Stimulated activated CD4-positive, alpha-beta T cell treated with anti-CD3 and anti-CD28 coated beads, Interleukin-1b, Interleukin-23, amount 100 ng/mL, for 48 hours (primary cell): ENCODE data around the gene VPS41.
"Not testable (repeated sequence)": the region's sequence is repeated elsewhere in the genome, so short reads cannot be mapped to it uniquely, and the experiment has no call there.

Experiments used
- DNase-seq: peaks from one replicate; pipeline ENCODE4 v3.0.0-alpha.2; 2020

VPS41 gene

DNA sequence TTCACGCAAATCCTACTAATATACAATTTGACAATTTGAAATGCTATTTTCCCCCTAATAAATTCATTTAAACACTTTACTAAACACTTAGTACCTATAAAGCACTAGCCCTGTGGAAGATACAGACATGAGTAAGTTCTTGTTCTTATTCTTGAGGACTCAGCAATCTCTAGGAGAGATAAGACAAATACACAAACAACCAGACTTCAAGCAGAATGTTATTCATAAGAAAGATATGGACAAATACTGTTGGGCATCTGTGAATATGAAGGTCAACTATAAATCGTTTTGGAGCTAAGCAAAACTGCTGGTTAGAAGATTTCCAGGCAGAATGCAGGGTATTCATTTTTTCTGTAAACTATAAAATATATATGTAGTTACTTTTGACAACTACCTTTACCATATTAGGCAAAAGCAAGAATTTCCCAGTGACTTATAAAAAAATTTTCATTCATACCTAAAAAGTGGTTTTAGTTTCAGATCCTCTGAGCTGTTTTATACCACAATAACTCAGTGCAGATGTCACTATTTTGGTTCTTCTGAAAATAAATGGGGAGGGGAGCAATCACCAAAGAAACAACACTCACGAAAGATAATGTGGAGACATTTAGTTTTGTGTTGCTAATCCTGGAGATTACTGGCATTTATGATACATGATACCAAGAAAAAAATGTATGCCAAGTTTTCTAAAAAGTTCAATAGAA is 3.8 kb downstream of the VPS41 start:
- no peak for DNase-seq

DNA sequence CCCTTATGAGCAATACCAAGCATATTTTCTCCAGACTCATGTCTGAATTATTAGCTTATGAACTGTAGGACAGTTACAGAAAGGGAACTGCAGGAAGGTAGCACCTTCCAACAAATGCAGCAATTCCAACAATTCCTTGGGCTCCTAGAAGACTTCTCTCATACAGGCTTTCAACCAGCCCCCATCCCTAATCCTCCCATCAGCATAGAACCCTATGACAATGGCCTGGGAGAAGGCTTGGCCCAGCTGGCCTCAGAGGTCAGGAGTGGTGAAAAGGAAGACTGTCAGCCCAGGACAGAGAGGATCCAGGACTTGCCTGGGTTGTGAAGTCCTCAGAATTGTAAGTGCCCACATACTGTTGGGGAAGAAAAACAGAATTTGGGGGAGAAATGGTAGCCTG is 5.9 kb downstream of the VPS41 start:
- no peak for DNase-seq

DNA sequence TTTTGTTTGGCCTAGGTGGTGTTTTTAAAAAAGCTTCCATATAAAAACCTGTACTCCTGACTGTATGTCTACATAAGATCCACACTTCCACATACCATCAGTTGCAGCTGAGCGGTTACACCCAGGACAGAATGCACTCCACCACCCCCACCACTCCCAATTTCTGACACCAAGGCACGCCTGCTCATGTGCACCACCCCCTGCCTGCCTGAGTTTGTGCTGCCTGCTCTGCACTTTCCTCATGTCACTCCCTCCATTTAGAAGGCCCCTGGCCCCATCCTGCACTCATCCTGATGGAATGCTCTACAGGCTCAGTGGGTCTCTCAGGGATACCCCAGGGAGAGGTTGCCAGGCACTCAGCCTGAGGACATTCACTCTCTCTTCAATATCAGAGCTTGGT is 6.5 kb downstream of the VPS41 start:
- no peak for DNase-seq

DNA sequence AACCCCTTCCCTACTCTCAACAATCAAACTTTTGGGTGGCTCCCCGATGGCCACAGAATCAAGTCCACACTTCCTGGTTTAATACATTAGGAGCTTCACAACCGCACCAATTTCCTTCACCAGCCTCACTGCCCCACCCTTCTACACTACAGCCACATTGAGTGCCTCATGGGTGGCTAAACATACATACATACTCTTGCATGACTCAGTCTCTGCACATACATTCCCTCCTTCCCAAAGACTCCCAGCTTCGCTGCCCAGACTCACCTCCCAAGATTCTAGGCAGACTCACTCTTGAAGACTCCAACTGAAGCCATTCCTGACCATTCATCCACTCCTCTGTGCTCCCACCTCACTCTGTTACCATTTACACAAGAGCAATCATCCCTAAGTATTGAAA is 15.9 kb downstream of the VPS41 start:
- DNase-seq = no peak

DNA sequence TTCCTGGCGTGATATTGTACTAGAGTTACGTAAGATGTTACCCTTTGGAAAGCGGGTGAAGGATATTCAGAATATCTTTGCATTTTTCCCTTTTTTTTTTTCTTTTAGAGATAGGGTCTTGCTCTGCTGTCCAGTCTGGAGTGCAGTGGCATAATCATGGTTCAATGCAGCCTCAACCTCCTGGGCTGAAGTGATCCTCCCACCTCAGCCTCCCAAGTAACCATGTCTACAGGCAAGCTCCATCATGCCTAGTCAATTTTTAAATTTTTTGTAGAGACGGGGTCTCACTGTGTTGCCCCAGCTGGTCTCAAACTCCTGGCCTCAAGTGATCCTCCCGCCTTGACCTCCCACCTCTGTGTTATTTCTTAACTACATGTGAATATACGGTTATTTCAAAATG is 18.4 kb downstream of the VPS41 start:
- DNase-seq = no peak

DNA sequence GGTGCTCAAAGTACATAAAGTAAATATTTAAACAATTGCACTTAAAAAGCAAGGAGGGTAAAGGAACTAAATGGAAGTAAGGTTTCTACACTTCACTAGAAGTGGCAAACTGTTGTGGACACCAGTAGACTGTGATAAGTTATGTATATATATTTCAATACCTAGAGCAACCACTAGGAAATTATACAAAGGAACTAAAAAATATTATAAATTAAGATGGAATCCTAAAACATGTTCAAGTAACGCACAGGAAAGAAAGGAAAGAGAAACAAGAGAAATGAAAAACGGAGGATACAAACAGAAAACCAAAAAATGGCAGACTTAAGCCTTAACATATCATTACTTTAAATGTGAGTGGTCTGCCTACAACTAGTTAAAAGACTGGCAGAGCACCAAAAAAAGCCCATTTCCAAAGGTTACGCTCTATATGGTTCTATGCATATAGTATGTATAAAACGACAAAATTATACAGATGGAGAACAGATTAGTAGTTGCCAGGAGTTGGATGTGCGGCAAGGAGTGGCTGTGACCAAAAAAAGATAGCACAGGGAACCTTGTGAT is 19.0 kb downstream of the VPS41 start:
- DNase-seq = no peak

DNA sequence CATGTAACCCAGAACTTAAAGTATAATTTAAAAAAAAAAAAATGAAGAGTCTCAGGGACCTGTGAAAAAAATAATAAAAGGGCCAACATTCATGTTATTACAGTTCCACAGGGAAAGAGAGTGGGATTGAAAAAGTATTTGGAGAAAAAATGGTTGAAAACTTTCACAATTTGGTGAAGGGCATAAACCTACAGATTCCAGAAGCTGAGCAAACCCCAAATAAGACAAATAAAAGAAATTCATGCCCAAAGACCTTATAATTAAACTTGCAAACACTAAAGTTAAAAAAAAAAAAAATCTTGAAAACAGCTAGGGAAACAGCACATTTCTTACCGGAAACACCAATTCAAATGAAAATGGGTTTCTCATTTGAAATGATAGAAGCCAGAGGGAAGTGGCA is 19.9 kb downstream of the VPS41 start:
- no peak for DNase-seq

DNA sequence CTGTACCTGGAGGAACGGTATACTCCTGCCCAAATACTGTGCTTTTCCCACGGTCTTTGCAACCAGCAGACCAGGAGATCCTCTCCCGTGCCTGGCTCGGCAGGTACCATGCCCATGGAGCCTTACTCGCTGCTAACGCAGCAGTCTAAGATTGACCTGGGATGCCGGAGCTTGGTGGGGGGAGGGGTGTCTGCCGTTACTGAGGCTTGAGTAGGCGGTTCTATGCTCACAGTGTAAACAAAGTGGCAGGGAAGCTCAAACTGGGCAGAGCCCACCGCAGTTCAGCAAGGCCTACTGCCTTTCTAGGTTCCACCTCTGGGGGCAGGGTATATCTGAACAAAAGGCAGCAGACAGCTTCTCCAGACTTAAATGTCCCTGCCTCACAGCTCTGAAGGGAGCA is 22.7 kb downstream of the VPS41 start:
- DNase-seq = no peak

DNA sequence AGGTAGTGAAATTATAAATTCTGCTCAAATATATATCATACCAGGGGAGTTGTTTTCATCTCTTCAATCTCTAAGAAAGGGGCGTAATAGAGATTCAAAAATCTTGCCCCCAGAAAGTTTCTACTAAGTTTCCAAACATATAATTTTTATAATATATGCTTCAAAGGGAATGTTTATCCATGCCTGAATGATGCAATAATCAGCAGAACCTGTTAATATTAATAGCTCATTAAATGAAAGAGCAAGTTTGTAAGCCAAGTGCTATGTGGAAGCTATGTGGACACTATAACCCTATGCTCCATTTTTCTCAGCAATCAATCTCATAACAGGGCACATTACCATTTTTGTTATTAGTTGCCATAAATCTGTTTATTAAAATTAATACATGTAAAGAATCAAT is 25.3 kb downstream of the VPS41 start:
- no peak for DNase-seq

DNA sequence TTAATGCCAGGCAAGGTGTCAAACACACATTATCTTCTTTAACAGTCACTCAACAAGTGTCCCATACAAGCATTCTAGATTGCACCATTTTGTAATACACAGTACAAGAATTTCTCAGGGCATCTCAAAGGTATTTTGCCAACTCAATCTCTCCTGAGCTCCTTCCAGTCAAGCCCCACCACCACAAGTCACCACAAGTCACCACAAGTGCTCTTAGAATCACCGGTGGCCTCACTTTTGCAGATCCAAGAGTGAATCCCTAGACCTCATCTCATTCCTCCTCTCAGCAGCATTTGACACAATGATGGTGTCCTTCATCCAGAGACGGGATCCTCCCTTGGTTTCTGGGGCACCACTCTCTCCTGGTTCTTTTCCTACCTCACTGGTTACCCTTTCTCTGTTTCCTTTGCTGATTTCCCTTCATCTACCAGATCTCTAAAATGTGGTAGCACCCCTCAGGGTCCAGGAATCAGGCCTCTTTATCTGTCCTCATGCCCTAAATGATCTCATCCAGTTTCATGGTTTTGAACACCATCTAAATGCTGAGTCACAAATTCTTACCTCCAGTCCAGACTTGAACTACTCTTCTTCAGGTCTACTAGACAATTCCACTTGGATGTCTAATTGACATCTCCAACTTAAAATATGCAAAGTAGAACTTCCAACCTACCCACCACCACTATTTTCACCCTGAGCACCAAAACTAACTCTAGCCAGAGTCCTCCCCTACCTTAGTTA is 26.9 kb downstream of the VPS41 start:
- DNase-seq = no peak

DNA sequence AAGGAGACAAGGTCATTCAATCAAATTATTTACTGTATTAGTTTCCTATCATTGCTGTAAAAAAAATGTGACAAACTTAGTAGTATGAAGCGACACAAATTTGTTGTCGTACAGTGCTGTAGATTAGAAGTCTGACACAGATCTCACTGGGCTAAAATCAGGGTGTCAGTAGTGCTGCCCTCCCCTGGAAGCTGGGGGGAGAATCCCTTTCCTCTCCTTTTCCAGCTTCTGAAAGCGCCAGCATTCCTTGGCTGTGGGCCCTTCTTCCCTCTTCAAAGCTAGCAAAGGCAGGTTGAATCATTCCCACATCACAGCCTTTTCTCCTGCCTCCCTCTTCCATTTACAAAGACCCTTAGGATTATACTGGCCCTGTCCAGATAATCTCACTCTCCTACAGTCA is 28.0 kb downstream of the VPS41 start:
- no peak for DNase-seq

DNA sequence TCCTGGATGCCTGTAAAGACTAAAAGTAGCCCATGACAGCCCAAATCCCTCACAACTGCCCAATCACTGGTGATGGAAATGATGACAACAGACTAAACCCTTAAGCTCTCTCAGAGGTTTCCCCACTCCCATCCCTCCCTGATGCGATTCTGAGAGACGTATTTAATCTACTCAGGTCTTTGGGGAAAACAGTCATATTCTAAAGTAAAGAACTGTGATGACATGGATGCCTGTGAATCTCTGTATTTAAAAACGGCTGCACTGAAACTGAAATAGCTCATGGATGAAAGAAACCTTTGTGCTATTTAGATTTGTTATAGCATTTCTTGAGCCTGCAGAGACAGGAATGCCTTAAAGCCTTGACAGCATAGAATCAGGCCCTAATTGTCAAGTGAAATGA is 28.5 kb downstream of the VPS41 start:
- DNase-seq = no peak

DNA sequence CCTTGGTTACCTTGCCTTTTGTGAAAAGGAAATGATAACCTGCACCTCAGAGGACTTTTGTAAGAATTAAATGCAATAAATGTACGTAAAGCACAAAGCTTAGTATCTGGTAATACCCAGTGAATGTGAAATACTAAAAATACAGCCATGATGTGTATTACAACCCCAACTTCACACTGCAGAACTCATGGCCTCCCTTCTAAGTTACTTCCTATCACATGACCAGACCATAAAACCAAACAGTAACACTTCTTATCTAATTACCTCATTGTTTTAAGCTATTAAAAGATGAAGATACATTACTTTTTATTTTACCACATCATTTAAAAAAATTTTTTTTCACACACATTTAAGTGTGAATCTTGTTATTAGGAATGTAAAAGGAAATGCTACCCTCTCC is 29.0 kb downstream of the VPS41 start:
- no peak for DNase-seq

DNA sequence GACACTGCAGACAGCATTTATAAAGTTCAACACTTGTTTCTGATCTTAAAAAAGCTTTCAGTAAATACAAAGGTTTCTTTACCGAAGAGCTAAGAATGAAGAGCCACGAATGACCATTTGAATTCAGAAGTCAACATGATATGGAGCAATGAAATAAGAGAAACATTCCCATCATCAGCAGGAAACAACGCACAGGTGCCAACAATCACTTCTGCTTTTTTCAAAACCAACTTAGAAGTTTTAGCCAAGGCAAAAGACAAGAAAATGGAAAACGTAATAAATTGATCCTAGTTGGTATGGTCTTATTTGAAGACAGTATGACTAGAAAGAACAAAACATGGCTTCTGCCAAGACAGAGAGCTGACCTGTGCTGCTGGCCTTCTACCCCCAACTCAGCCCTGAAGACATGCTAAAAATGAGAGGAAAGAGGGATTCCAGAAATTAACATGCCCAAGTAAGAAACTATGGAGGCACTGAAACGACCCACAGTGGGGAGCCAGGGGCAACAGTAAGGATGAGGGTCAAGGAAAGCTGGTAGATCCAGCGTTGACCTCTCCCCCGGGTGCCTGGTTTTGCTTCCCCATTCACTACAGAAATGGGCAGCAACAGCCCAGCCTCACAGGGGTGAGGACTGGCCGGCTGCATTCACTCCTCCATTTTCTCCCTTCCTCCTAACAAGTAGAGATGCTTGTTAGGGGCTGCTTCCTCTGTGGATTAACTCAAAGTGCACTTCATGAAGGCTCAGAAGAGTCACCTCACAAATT is 30.1 kb downstream of the VPS41 start:
- DNase-seq = no peak

DNA sequence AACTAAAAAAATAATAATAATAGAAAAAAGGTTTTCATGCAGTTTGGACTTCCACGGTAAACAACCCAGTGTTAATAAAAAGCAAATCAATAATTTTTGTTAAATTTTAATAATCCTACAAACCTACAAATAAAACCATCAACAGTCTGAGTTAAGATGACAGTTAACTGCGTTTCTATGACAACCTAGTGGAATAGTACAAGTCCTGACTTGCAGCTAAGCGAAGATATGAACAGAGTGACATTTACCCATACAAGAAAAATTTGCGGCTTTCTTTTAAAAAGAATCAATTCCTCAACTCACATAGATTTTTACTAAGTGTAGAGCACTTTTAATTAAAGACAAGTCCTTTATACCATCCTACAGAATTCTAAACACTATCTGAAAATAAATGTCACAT is 35.6 kb downstream of the VPS41 start:
- no peak for DNase-seq

DNA sequence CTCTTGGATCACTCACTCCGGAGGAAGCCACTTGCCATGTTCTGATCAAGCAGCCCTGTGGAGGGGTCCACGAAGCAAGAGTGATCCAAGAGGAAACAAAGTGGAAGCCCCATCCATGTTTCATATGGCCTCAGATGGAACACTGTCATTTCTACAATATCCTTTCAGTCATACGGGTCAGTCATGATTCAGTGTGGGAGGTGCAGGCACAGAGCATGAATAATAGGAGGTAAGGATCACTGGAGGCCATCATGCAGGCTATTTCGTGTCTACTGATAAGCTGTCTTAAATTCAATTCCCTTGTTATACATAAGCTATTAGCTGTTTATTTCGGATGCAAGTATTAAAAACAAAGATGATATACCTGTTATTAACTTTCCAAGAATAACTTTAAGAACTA is 36.8 kb downstream of the VPS41 start:
- DNase-seq = no peak

DNA sequence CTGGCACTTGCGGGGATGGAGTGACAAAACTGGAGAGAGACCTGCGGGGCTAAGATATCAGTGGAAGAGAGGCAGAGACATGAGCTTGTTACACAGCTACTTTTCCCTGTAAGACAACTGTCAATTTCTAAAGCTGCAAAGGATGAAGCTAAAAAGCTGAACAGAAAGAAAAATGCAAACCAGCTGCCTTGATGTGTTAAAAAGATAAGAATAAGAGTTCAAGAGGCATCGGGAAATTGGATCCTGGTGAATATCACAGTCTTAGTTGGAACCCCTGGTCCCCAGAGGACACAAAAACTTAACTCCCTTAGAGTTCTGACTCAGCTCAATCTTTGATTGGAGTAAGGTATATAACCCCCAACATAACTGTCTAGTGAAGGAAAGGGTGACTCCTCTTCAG is 38.8 kb downstream of the VPS41 start:
- no peak for DNase-seq

DNA sequence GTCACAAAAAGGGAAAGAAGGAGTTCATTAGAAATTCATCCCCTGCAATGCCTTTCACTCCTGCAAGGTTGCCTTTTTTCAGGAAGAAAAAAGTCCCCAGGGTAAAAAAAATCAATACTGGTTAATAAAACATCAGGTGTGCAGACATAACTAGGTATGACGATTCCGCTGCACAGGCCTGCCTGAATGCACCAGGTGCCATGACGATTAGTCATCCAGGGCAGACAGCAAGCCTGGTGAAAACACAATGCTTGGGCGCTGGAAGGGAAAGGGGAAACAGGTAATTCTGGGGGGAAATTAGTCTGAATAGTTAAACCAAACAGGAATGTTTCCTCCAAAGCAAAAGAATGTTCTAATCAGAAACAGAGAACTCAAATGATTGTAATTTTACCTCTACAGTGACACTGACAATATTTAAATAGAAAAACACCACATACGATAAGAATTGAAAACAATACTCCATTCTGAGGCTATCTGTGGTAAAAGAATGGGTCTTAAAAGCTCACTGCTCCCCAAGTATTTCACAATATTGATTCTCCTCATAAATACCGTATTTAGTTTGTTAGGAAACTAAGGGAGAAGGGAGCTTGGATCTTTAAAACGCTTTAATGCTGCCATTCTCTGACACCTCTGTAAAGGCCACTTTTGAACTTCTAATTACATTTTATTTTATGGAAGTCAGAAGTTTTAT is 45.2 kb downstream of the VPS41 start:
- DNase-seq = no peak

DNA sequence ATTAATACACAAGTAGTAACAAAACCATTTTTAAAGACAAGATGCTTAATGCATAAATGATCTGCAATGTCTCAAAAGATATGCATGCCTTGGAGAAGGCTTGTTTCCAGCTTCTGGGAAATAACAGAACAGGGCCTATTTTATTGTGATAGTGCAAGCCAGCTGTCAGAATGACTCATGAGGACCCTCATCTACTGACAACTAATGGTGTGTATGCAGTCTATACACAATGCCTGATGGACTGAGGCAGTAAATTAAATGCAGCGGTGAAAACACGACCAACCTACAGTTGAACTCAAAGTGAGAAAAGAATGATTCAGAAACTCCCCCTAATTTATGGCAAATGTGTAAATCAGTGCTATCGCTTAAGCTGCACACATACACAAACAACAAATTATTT is 46.3 kb downstream of the VPS41 start:
- DNase-seq = no peak

DNA sequence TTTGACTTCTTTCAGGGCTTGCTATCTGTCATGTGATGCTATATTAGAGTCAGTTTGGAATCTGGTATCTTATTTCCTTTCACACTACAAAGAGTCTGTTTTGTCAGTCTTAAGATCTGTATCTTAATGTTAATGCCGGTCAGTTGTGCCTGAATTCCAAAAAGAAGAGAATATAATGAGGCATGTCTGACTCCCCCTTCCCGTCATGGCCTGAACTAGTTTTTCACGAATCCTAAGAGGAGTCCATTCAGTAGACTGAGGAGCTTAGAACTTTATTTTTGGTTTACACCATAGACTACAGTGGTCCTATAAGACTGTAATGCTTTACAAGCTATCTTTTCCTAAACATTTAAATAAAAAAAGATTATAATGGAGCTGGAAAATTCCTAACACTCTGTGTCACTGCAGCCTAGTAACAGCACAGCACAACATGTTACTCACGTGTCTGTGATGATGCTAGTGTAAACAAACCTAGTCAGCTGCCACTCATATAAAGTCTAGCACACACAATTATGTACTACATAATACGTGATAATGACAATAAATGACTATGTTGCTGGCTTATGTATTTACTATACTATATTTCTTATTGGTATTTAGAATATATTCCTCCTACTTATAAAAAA is 50.6 kb downstream of the VPS41 start:
- DNase-seq = no peak

DNA sequence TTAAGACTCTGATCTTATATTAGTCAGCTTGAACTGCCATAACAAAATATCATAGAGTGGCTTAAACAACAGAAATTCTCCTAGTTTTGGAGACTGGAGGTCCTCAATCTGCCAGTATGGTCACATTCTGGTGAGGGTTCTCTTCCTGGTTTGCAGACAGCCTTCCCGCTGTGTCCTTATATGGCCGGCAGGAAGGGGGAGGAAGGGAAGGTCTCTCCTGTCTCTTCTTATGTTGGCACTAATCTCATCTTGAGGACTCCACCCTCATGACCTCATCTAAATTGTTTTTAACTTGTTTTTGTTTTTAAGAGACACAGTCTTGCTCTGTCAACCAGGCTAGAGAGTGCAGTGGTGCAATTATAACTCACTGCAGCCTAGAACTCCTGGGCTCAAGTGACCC is 53.1 kb downstream of the VPS41 start:
- no peak for DNase-seq

DNA sequence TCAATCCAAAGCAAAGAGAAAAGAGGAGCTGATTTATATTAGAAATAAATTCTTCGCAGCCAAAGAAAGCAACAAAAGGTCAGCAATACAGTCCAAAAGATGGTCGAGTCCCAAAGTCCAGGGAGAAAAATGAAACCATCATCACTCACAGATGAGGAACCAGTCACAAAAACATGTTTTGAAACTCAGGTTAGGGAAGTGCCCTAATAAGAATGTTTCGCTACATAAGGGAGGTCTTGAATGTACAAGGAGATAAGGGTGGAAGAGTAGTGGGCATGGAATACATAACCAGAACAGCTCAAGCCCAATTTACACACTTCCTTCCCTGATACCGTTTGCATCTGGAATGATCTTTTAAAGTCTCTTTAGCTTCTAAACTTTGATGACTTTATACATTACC is 53.6 kb downstream of the VPS41 start:
- DNase-seq = no peak

DNA sequence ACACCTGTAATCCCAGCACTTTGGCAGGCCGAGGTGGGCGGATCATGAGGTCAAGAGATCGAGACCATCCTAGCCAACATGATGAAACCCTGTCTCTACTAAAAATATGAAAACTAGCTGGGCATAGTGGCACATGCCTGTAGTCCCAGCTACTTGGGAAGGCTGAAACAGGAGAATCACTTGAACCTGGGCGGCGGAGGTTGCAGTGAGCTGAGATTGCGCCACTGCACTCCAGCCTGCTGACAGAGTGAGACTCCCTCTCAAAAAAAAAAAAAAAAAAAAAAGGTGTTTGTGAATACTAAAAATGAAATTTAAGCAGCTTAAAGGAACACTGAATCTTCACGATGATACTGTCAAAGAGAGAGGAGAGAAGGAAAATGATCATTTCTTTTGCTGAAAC is 54.0 kb downstream of the VPS41 start:
- DNase-seq = not testable (repeated sequence)
